Measurements from ENCODE around the gene TMEM9.

TMEM9 gene

GRCh38 chr1:201144701-201145100 lies 9.6 kb downstream of the TMEM9 start:
- Mint-ChIP-seq H3K4me1 (ENCODE audit: low read depth) (no peaks in the 10 kb centered on the region), H3K27ac (no peak overlapping the region), H3K27me3 (no peaks in the 10 kb centered on the region), H3K4me3 (no peak overlapping the region), H3K9me3 (ENCODE audit: low read depth) (no peaks in the 10 kb centered on the region), H3K36me3 (no peaks in the 10 kb centered on the region)

- no peak overlapping the region for H3K27ac Mint-ChIP-seq
- no peak overlapping the region for H3K4me3 Mint-ChIP-seq
- H3K9me3 Mint-ChIP-seq (ENCODE audit: low read depth) = no peaks in the 10 kb centered on the region
- no peaks in the 10 kb centered on the region for H3K4me1 Mint-ChIP-seq (ENCODE audit: low read depth)
- H3K36me3 Mint-ChIP-seq = no peaks in the 10 kb centered on the region
- no peaks in the 10 kb centered on the region for H3K27me3 Mint-ChIP-seq
Observed at GRCh38 chr1:201143726-201144635, 10.3 kb downstream of the TMEM9 start.

GRCh38 chr1:201142849-201143725 lies 11.2 kb downstream of the TMEM9 start:
- H3K4me3 Mint-ChIP-seq = no peak overlapping the region
- H3K36me3 Mint-ChIP-seq = no peaks in the 10 kb centered on the region
- no peaks in the 10 kb centered on the region for H3K4me1 Mint-ChIP-seq (ENCODE audit: low read depth)
- no peaks in the 10 kb centered on the region for H3K9me3 Mint-ChIP-seq (ENCODE audit: low read depth)
- no peak overlapping the region for H3K27ac Mint-ChIP-seq
- H3K27me3 Mint-ChIP-seq = no peaks in the 10 kb centered on the region

- no peaks in the 10 kb centered on the region for H3K27me3 Mint-ChIP-seq
- H3K9me3 Mint-ChIP-seq (ENCODE audit: low read depth) = no peaks in the 10 kb centered on the region
- no peaks in the 10 kb centered on the region for H3K4me1 Mint-ChIP-seq (ENCODE audit: low read depth)
- H3K4me3 Mint-ChIP-seq = no peak overlapping the region
- H3K36me3 Mint-ChIP-seq = no peaks in the 10 kb centered on the region
- H3K27ac Mint-ChIP-seq = no peak overlapping the region
Observed at GRCh38 chr1:201142011-201142848, 12.0 kb downstream of the TMEM9 start.

- no peaks in the 10 kb centered on the region for H3K27me3 Mint-ChIP-seq
- H3K9me3 Mint-ChIP-seq (ENCODE audit: low read depth) = no peaks in the 10 kb centered on the region
- no peaks in the 10 kb centered on the region for H3K4me1 Mint-ChIP-seq (ENCODE audit: low read depth)
- H3K27ac Mint-ChIP-seq = no peak overlapping the region
- no peaks in the 10 kb centered on the region for H3K36me3 Mint-ChIP-seq
- no peak overlapping the region for H3K4me3 Mint-ChIP-seq
Observed at GRCh38 chr1:201141418-201141817, 12.9 kb downstream of the TMEM9 start.

- Mint-ChIP-seq H3K4me3 (no peak overlapping the region), H3K9me3 (ENCODE audit: low read depth) (no peaks in the 10 kb centered on the region), H3K36me3 (no peaks in the 10 kb centered on the region), H3K4me1 (ENCODE audit: low read depth) (no peaks in the 10 kb centered on the region), H3K27me3 (no peaks in the 10 kb centered on the region), H3K27ac (no peak overlapping the region)
Observed at GRCh38 chr1:201140941-201141260, 13.4 kb downstream of the TMEM9 start.

GRCh38 chr1:201140235-201140940 lies 13.9 kb downstream of the TMEM9 start:
- no peaks in the 10 kb centered on the region for H3K4me1 Mint-ChIP-seq (ENCODE audit: low read depth)
- no peaks in the 10 kb centered on the region for H3K27me3 Mint-ChIP-seq
- no peak overlapping the region for H3K27ac Mint-ChIP-seq
- H3K4me3 Mint-ChIP-seq = no peak overlapping the region
- H3K36me3 Mint-ChIP-seq = no peaks in the 10 kb centered on the region
- no peaks in the 10 kb centered on the region for H3K9me3 Mint-ChIP-seq (ENCODE audit: low read depth)

GRCh38 chr1:201139756-201140155 lies 14.5 kb downstream of the TMEM9 start:
- Mint-ChIP-seq H3K36me3 (peaks cover 2% of the 10 kb centered on the region), H3K27ac (no peak overlapping the region), H3K9me3 (ENCODE audit: low read depth) (no peaks in the 10 kb centered on the region), H3K27me3 (no peaks in the 10 kb centered on the region), H3K4me1 (ENCODE audit: low read depth) (no peaks in the 10 kb centered on the region), H3K4me3 (no peak overlapping the region)

GRCh38 chr1:201139306-201139705 lies 15.0 kb downstream of the TMEM9 start:
- Mint-ChIP-seq H3K4me3 (no peak overlapping the region), H3K4me1 (ENCODE audit: low read depth) (no peaks in the 10 kb centered on the region), H3K36me3 (peaks cover 2% of the 10 kb centered on the region), H3K27ac (no peak overlapping the region), H3K27me3 (no peaks in the 10 kb centered on the region), H3K9me3 (ENCODE audit: low read depth) (no peaks in the 10 kb centered on the region)

- Mint-ChIP-seq H3K9me3 (ENCODE audit: low read depth) (no peaks in the 10 kb centered on the region), H3K36me3 (peaks cover 2% of the 10 kb centered on the region), H3K27ac (no peak overlapping the region), H3K4me3 (no peak overlapping the region), H3K4me1 (ENCODE audit: low read depth) (no peaks in the 10 kb centered on the region), H3K27me3 (no peaks in the 10 kb centered on the region)
Observed at GRCh38 chr1:201138311-201138840, 15.9 kb downstream of the TMEM9 start.

GRCh38 chr1:201137579-201138310 lies 16.5 kb downstream of the TMEM9 start:
- no peak overlapping the region for H3K27ac Mint-ChIP-seq
- H3K9me3 Mint-ChIP-seq (ENCODE audit: low read depth) = no peaks in the 10 kb centered on the region
- peaks cover 4% of the 10 kb centered on the region for H3K36me3 Mint-ChIP-seq
- no peaks in the 10 kb centered on the region for H3K27me3 Mint-ChIP-seq
- H3K4me1 Mint-ChIP-seq (ENCODE audit: low read depth) = no peaks in the 10 kb centered on the region
- H3K4me3 Mint-ChIP-seq = no peak overlapping the region

- Mint-ChIP-seq H3K36me3 (peaks cover 5% of the 10 kb centered on the region), H3K4me3 (no peak overlapping the region), H3K27me3 (no peaks in the 10 kb centered on the region), H3K27ac (no peak overlapping the region), H3K9me3 (ENCODE audit: low read depth) (no peaks in the 10 kb centered on the region), H3K4me1 (ENCODE audit: low read depth) (no peaks in the 10 kb centered on the region)
Observed at GRCh38 chr1:201137024-201137392, 17.3 kb downstream of the TMEM9 start.

GRCh38 chr1:201136355-201137023 lies 17.8 kb downstream of the TMEM9 start:
- Mint-ChIP-seq H3K36me3 (peaks cover 5% of the 10 kb centered on the region), H3K9me3 (ENCODE audit: low read depth) (no peaks in the 10 kb centered on the region), H3K4me1 (ENCODE audit: low read depth) (no peaks in the 10 kb centered on the region), H3K27ac (no peak overlapping the region), H3K4me3 (no peak overlapping the region), H3K27me3 (no peaks in the 10 kb centered on the region)

Data from activated naive CD8-positive, alpha-beta T cell (primary cell).